Measurements from ENCODE around the gene TMEM86A.

TMEM86A gene

GRCh38 chr11:18701614-18702216 lies 3.1 kb downstream of the TMEM86A start:
- Histone ChIP-seq H3K4me3 (ENCODE audit: insufficient read depth, low read length, poor library complexity, severe bottlenecking) (no peak overlapping the region), H3K27ac (ENCODE audit: low read depth, low read length) (no peak overlapping the region), H3K9me2 (replicated peaks; ENCODE audit: insufficient read depth, low read length) (no peaks in the 10 kb centered on the region), H3K36me3 (ENCODE audit: low read length) (no peaks in the 10 kb centered on the region), H3K79me2 (ENCODE audit: insufficient read depth, low read length) (no peaks in the 10 kb centered on the region), H4K20me1 (ENCODE audit: low read depth, low read length) (no peaks in the 10 kb centered on the region), H3K9me3 (ENCODE audit: insufficient read depth, low read length) (no peaks in the 10 kb centered on the region), H3K9ac (ENCODE audit: low read length) (no peak overlapping the region), H3K27me3 (ENCODE audit: low read length) (no peaks in the 10 kb centered on the region), H2AFZ (ENCODE audit: low read depth, low read length, severe bottlenecking) (no peak overlapping the region), H3K4me2 (ENCODE audit: low read depth, low read length, poor library complexity, severe bottlenecking) (no peak overlapping the region), H3F3A (ENCODE audit: insufficient read depth) (no peaks in the 10 kb centered on the region)
- TF ChIP-seq EZH2phosphoT487 (conservative IDR thresholded peaks at IDR 0.05; ENCODE audit: low read length) (no peak), CTCF (IDR thresholded peaks at IDR 0.05; ENCODE audit: insufficient read depth, low read length, poor library complexity, severe bottlenecking) (no peak)

GRCh38 chr11:18703001-18703763 lies 4.6 kb downstream of the TMEM86A start:
- Histone ChIP-seq H3K9me3 (ENCODE audit: insufficient read depth, low read length) (no peaks in the 10 kb centered on the region), H2AFZ (ENCODE audit: low read depth, low read length, severe bottlenecking) (no peak overlapping the region), H3K9ac (ENCODE audit: low read length) (no peak overlapping the region), H3K4me2 (ENCODE audit: low read depth, low read length, poor library complexity, severe bottlenecking) (no peak overlapping the region), H3K36me3 (ENCODE audit: low read length) (no peaks in the 10 kb centered on the region), H3K9me2 (replicated peaks; ENCODE audit: insufficient read depth, low read length) (no peaks in the 10 kb centered on the region), H3K4me3 (ENCODE audit: insufficient read depth, low read length, poor library complexity, severe bottlenecking) (no peak overlapping the region), H3F3A (ENCODE audit: insufficient read depth) (no peaks in the 10 kb centered on the region), H3K79me2 (ENCODE audit: insufficient read depth, low read length) (no peaks in the 10 kb centered on the region), H3K27ac (ENCODE audit: low read depth, low read length) (no peak overlapping the region), H3K27me3 (ENCODE audit: low read length) (no peaks in the 10 kb centered on the region), H4K20me1 (ENCODE audit: low read depth, low read length) (no peaks in the 10 kb centered on the region)
- no peak for TF ChIP-seq EZH2phosphoT487 (conservative IDR thresholded peaks at IDR 0.05; ENCODE audit: low read length)
- no peak for TF ChIP-seq CTCF (IDR thresholded peaks at IDR 0.05; ENCODE audit: insufficient read depth, low read length, poor library complexity, severe bottlenecking)

GRCh38 chr11:18704045-18704645 lies 5.6 kb downstream of the TMEM86A start:
- H3K4me3 ChIP-seq (ENCODE audit: insufficient read depth, low read length, poor library complexity, severe bottlenecking): no peak overlapping the region
- H3K4me2 ChIP-seq (ENCODE audit: low read depth, low read length, poor library complexity, severe bottlenecking): no peak overlapping the region
- H4K20me1 ChIP-seq (ENCODE audit: low read depth, low read length): no peaks in the 10 kb centered on the region
- H3K27me3 ChIP-seq (ENCODE audit: low read length): no peaks in the 10 kb centered on the region
- H2AFZ ChIP-seq (ENCODE audit: low read depth, low read length, severe bottlenecking): no peak overlapping the region
- H3K79me2 ChIP-seq (ENCODE audit: insufficient read depth, low read length): no peaks in the 10 kb centered on the region
- no peaks in the 10 kb centered on the region for H3K9me3 ChIP-seq (ENCODE audit: insufficient read depth, low read length)
- H3F3A ChIP-seq (ENCODE audit: insufficient read depth): no peaks in the 10 kb centered on the region
- H3K36me3 ChIP-seq (ENCODE audit: low read length): no peaks in the 10 kb centered on the region
- H3K9me2 ChIP-seq (replicated peaks; ENCODE audit: insufficient read depth, low read length): no peaks in the 10 kb centered on the region
- TF ChIP-seq CTCF (IDR thresholded peaks at IDR 0.05; ENCODE audit: insufficient read depth, low read length, poor library complexity, severe bottlenecking) (no peak), EZH2phosphoT487 (conservative IDR thresholded peaks at IDR 0.05; ENCODE audit: low read length) (no peak)
- no peak overlapping the region for H3K27ac ChIP-seq (ENCODE audit: low read depth, low read length)
- H3K9ac ChIP-seq (ENCODE audit: low read length): no peak overlapping the region
